H1 (cell line): ENCODE data around the gene SGCE. TPM values are rescaled to one million over a fixed set of nuclear protein-coding genes. Genes with fewer than 3 reads are reported as not detected.

Source experiments
- CTCF ChIA-PET: fragments of 300-600 bp; sonication (Branson Sonifier 250); formaldehyde crosslinking; loops from one replicate; lab custom pipeline; 2021; ENCODE audit not compliant: partially characterized antibody; lab: Charles Lee
- POLR2A ChIA-PET: fragments of 300-600 bp; sonication (Branson Sonifier 250); formaldehyde crosslinking; loops from one replicate; lab custom pipeline; 2021; ENCODE audit warnings: inconsistent platforms; ENCODE audit not compliant: partially characterized antibody; lab: Charles Lee
- DNase-seq, 2 experiments: peaks; one replicate each; pipeline versions ENCODE4 v3.0.0 to v3.0.0-alpha.2; 2010 to 2022; ENCODE audit warnings: low spot score in 2 of 2, low read depth in 1 of 2, mixed read lengths in 1 of 2
- FAIRE-seq: peaks from 2 replicates; lab custom pipeline; 2011; peaks lifted over from hg19 to GRCh38; lab: Jason Lieb, UNC
- H2AFZ ChIP-seq: 2 replicates; pipeline ENCODE4 v1.8.1; 2012; ENCODE audit warnings: low read length, inconsistent platforms
- H2AK5ac ChIP-seq: 2 replicates; pipeline ENCODE4 v1.6.1; 2013; ENCODE audit warnings: low read depth, low read length
- H2BK120ac ChIP-seq: replicated peaks from 2 replicates; pipeline ENCODE3; 2013; ENCODE audit warnings: low read depth, low read length, inconsistent platforms
- H2BK12ac ChIP-seq: 2 replicates; pipeline ENCODE4 v1.6.1; 2013; ENCODE audit warnings: low read depth, low read length
- H2BK15ac ChIP-seq: 2 replicates; pipeline ENCODE4 v1.6.1; 2013; ENCODE audit warnings: low read length
- H2BK20ac ChIP-seq: 2 replicates; pipeline ENCODE4 v1.6.1; 2013; ENCODE audit warnings: low read length
- H2BK5ac ChIP-seq: 2 replicates; pipeline ENCODE4 v1.6.1; 2013; ENCODE audit warnings: low read depth, low read length
- H3K14ac ChIP-seq: 2 replicates; pipeline ENCODE4 v1.6.1; 2013; ENCODE audit warnings: inconsistent platforms; ENCODE audit not compliant: insufficient read length
- H3K18ac ChIP-seq: 2 replicates; pipeline ENCODE4 v1.6.1; 2013; ENCODE audit warnings: low read length; ENCODE audit errors: extremely low read depth
- H3K23ac ChIP-seq: 2 replicates; pipeline ENCODE4 v1.6.1; 2013; ENCODE audit warnings: inconsistent platforms; ENCODE audit not compliant: insufficient read length
- H3K23me2 ChIP-seq: 2 replicates; pipeline ENCODE4 v1.6.1; 2013; ENCODE audit warnings: low read depth, low read length
- H3K27ac ChIP-seq: 2 replicates; pipeline ENCODE4 v1.6.1; 2011; ENCODE audit warnings: low read depth, low read length, inconsistent platforms
- H3K27me3 ChIP-seq, 4 experiments: replicated peaks in 1 of 4; 1 replicate in 1 of 4; 2 replicates in 3 of 4; pipeline versions ENCODE4 v1.6.1 to v1.8.1; 2011 to 2013; ENCODE audit warnings: low read length in 3 of 4, mild to moderate bottlenecking in 3 of 4, inconsistent platforms in 2 of 4, mixed read lengths in 2 of 4, moderate library complexity in 1 of 4; ENCODE audit not compliant: control insufficient read depth in 3 of 4, insufficient read depth in 3 of 4; ENCODE audit errors: extremely low read depth in 1 of 4
- H3K36me3 ChIP-seq, 4 experiments: 2 replicates each; pipeline versions ENCODE4 v1.6.1 to v1.8.1; 2011 to 2013; ENCODE audit warnings: mild to moderate bottlenecking in 4 of 4, low read length in 3 of 4, moderate library complexity in 2 of 4, control low read depth in 1 of 4, inconsistent platforms in 1 of 4; ENCODE audit not compliant: insufficient read depth in 4 of 4, control insufficient read depth in 2 of 4
- H3K4ac ChIP-seq: replicated peaks from 2 replicates; pipeline ENCODE3; 2013; ENCODE audit warnings: low read length, low read depth, mixed read lengths, inconsistent platforms; ENCODE audit not compliant: insufficient read length
- H3K4me1 ChIP-seq, 4 experiments: replicated peaks in 1 of 4; 1 replicate in 1 of 4; 2 replicates in 3 of 4; pipeline versions ENCODE4 v1.6.1 to v1.8.1; 2011 to 2013; ENCODE audit warnings: low read length in 3 of 4, inconsistent platforms in 2 of 4, mixed read lengths in 1 of 4; ENCODE audit not compliant: insufficient read depth in 4 of 4, control insufficient read depth in 3 of 4
- H3K4me2 ChIP-seq, 2 experiments: 2 replicates each; pipeline versions ENCODE4 v1.6.1 to v1.8.1; 2011 to 2013; ENCODE audit warnings: low read depth in 2 of 2, low read length in 2 of 2, control low read depth in 1 of 2, inconsistent platforms in 1 of 2, mild to moderate bottlenecking in 1 of 2; ENCODE audit not compliant: insufficient read depth in 1 of 2
- H3K4me3 ChIP-seq, 4 experiments: fragments of 200-600, 300-600 bp in 1 of 4; sonication (generic), shearing (Covaris generic), sonication (Bioruptor Twin) in 1 of 4; 2 replicates each; pipeline versions ENCODE4 v1.5.1 to v1.8.1; 2011 to 2016; ENCODE audit warnings: low read length in 4 of 4, low read depth in 3 of 4, control low read depth in 2 of 4, inconsistent platforms in 2 of 4, mild to moderate bottlenecking in 2 of 4, mixed read lengths in 1 of 4, moderate library complexity in 1 of 4; ENCODE audit not compliant: insufficient read depth in 2 of 4; ENCODE audit errors: extremely low read depth in 1 of 4
- H3K56ac ChIP-seq: replicated peaks from 2 replicates; pipeline ENCODE3; 2013; ENCODE audit warnings: low read depth, mild to moderate bottlenecking, mixed read lengths, low read length, inconsistent platforms; ENCODE audit not compliant: insufficient read length
- H3K79me1 ChIP-seq: 2 replicates; pipeline ENCODE4 v1.6.1; 2013; ENCODE audit warnings: low read depth, low read length, control low read depth
- H3K79me2 ChIP-seq, 2 experiments: 2 replicates each; pipeline versions ENCODE4 v1.6.1 to v1.8.1; 2012 to 2013; ENCODE audit warnings: low read length in 2 of 2, mild to moderate bottlenecking in 2 of 2, inconsistent platforms in 1 of 2; ENCODE audit not compliant: insufficient read depth in 2 of 2, control insufficient read depth in 1 of 2
- H3K9ac ChIP-seq, 4 experiments: replicated peaks in 1 of 4; 1 replicate in 1 of 4; 2 replicates in 3 of 4; pipeline versions ENCODE4 v1.6.1 to v1.8.1; 2011 to 2013; ENCODE audit warnings: low read depth in 3 of 4, low read length in 3 of 4, control low read depth in 2 of 4, mild to moderate bottlenecking in 2 of 4, moderate library complexity in 2 of 4, inconsistent platforms in 1 of 4; ENCODE audit errors: extremely low read depth in 1 of 4
- H3K9me3 ChIP-seq, 2 experiments: 2 replicates each; pipeline versions ENCODE4 v1.6.1 to v1.8.1; 2012 to 2013; ENCODE audit warnings: mild to moderate bottlenecking in 2 of 2, moderate library complexity in 2 of 2, control low read depth in 1 of 2, inconsistent platforms in 1 of 2, low read depth in 1 of 2, low read length in 1 of 2, mixed read lengths in 1 of 2; ENCODE audit not compliant: insufficient read depth in 2 of 2
- H4K20me1 ChIP-seq, 2 experiments: replicated peaks in 1 of 2; 2 replicates each; pipeline versions ENCODE3 to v1.8.1; 2011 to 2013; ENCODE audit warnings: inconsistent platforms in 2 of 2, low read length in 2 of 2, mild to moderate bottlenecking in 1 of 2; ENCODE audit not compliant: insufficient read depth in 2 of 2, control insufficient read depth in 1 of 2
- H4K5ac ChIP-seq: 2 replicates; pipeline ENCODE4 v1.6.1; 2013; ENCODE audit warnings: low read length, low read depth, mixed read lengths, inconsistent platforms; ENCODE audit not compliant: insufficient read length
- H4K8ac ChIP-seq: 2 replicates; pipeline ENCODE4 v1.8.0; 2013; ENCODE audit warnings: mild to moderate bottlenecking, moderate library complexity, low read length, inconsistent platforms; ENCODE audit not compliant: insufficient read depth; ENCODE audit errors: extremely low read depth
- H4K91ac ChIP-seq: replicated peaks from 2 replicates; pipeline ENCODE3; 2013; ENCODE audit warnings: low read length, mixed read lengths, inconsistent platforms; ENCODE audit not compliant: insufficient read length
- CEBPB ChIP-seq: IDR thresholded peaks from 2 replicates; pipeline ENCODE4 v1.6.1; 2012; ENCODE audit warnings: low read depth, low read length
- NANOG ChIP-seq: IDR thresholded peaks from 2 replicates; pipeline ENCODE4 v1.6.1; 2011; ENCODE audit warnings: low read length, low read depth, mild to moderate bottlenecking, inconsistent platforms; ENCODE audit not compliant: insufficient read depth, poor library complexity, severe bottlenecking
- WGBS, 2 experiments: shearing (Covaris generic) in 1 of 2; methylation state at CpG; one replicate each; pipeline versions ENCODE4 v1.1.6 to v1.1.7; 2013 to 2015; ENCODE audit warnings: low lambda C conversion rate in 2 of 2, mixed read lengths in 2 of 2, inconsistent platforms in 1 of 2, low coverage in 1 of 2, missing lambda C conversion rate in 1 of 2; ENCODE audit not compliant: insufficient replicate concordance in 2 of 2, insufficient coverage in 1 of 2, insufficient read length in 1 of 2; ENCODE audit errors: extremely low coverage in 1 of 2, missing lambda C conversion rate in 1 of 2; 5-methylcytosine and 5-hydroxymethylcytosine counted together
- polyA plus RNA-seq, 7 experiments: library from polyadenylated mRNA; depleted of rRNA in 3 of 7; stranded (reverse) in 5 of 7; unstranded in 2 of 7; fragments of >200 nt in 5 of 7; fragments of 200-250 nt in 2 of 7; gene quantifications; 1 replicate in 5 of 7; 2 replicates in 1 of 7; 4 replicates in 1 of 7; pipeline versions ENCODE4 v1.2.1 to v1.2.3, GENCODE V29; 2011 to 2013; ENCODE audit warnings: missing spikeins in 2 of 7, mixed read lengths in 2 of 7
- total RNA-seq: library from RNA; stranded (reverse); fragmentation: NEBNext Ultra II Directional; extraction: Animal tissue kit (Norgen Biotek cat#: 25700); gene quantifications from 2 replicates; pipeline ENCODE4 v1.2.1, GENCODE V29; 2021

The SGCE gene
- total and polyA plus RNA-seq, 2 of the 8 experiments (the other 6 are each of a cell fraction or from before 2014, with no cell fraction given) = 12.8 to 25.0 TPM

- no peaks in the 10 kb centered on the region for H3K23me2 ChIP-seq
- TF ChIP-seq NANOG = no peak
- TF ChIP-seq CEBPB = peak; percentile 85
- FAIRE-seq = no peak
Measured at GRCh38 chr7:94697035-94697974, 41.4 kb upstream of the SGCE start.

More at GRCh38 chr7:94697035-94697974, 41.4 kb upstream of the SGCE start:
- Histone ChIP-seq H2BK12ac (no peak overlapping the region), H4K20me1 (no peaks in the 10 kb centered on the region), H2BK20ac (no peak overlapping the region), H3K36me3 (no peaks in the 10 kb centered on the region), H3K14ac (no peak overlapping the region), H3K27ac (no peak overlapping the region), H3K56ac (no peak overlapping the region), H2BK120ac (no peak overlapping the region), H2BK15ac (no peak overlapping the region), H3K4me1 (peaks cover 0 to 3% (median 0%) of the 10 kb centered on the region in 4 experiments; a peak in 2 of 7 replicates), H2AK5ac (no peak overlapping the region), H4K5ac (no peak overlapping the region), H3K18ac (no peak overlapping the region), H3K27me3 (no peaks in the 10 kb centered on the region), H3K4ac (no peak overlapping the region), H3K4me2 (no peak overlapping the region), H4K8ac (no peak overlapping the region), H2BK5ac (no peak overlapping the region), H3K9ac (no peak overlapping the region), H4K91ac (no peak overlapping the region), H2AFZ (no peak overlapping the region), H3K9me3 (no peaks in the 10 kb centered on the region), H3K4me3 (no peak overlapping the region), H3K79me1 (no peaks in the 10 kb centered on the region), H3K79me2 (no peaks in the 10 kb centered on the region), H3K23ac (no peak overlapping the region)
- ChIA-PET POLR2A (no interaction called here), CTCF (no interaction called here)
- 88% methylated on average over 1 of the region's 1 CpG; no CpG with 5 or more reads in 1 of the 2 experiments for WGBS, 2 experiments
- DNase-seq = no peak
